GM18499 (cell line): ENCODE data around the gene NME8.
"Not testable (repeated sequence)": the region's sequence is repeated elsewhere in the genome, so short reads cannot be mapped to it uniquely, and the experiment has no call there.

Experiments used
- ATAC-seq: cut with Tn5 transposase; IDR thresholded peaks from one replicate; pipeline ENCODE4 v1.9.1; 2021; ENCODE audit warnings: moderate number of reproducible peaks; ENCODE audit not compliant: insufficient read depth, unreplicated experiment

Gene NME8

GRCh38 chr7:37848297-37848696 is at the start of gene NME8:
Gene NME8 (plus strand): TSS chr7:37848597. CDS start chr7:37850267, 1,670 bp downstream.
- no peak for ATAC-seq

GRCh38 chr7:37806152-37806551 is 42.2 kb upstream of the NME8 start:
- no peak for ATAC-seq

GRCh38 chr7:37812161-37812580 is 36.2 kb upstream of the NME8 start:
- not testable (repeated sequence) for ATAC-seq

- peak; percentile 80 for ATAC-seq
These were observed 32.6 kb upstream of the NME8 start for GRCh38 chr7:37815671-37816371.

GRCh38 chr7:37816922-37817590 is 31.3 kb upstream of the NME8 start:
- no peak for ATAC-seq

- no peak for ATAC-seq
These were observed 30.8 kb upstream of the NME8 start for GRCh38 chr7:37817591-37817960.

GRCh38 chr7:37817996-37818720 is 30.2 kb upstream of the NME8 start:
- no peak for ATAC-seq

GRCh38 chr7:37820708-37821468 is 27.5 kb upstream of the NME8 start:
- ATAC-seq, result peak; percentile 48

- no peak for ATAC-seq
These were observed 25.5 kb upstream of the NME8 start for GRCh38 chr7:37822946-37823345.

- ATAC-seq, result no peak
These were observed 24.8 kb upstream of the NME8 start for GRCh38 chr7:37823557-37823956.

GRCh38 chr7:37825038-37825437 is 23.4 kb upstream of the NME8 start:
- no peak for ATAC-seq

GRCh38 chr7:37826825-37827224 is 21.6 kb upstream of the NME8 start:
- ATAC-seq, result no peak

GRCh38 chr7:37831244-37831643 is 17.2 kb upstream of the NME8 start:
- ATAC-seq, result no peak

GRCh38 chr7:37832194-37832593 is 16.2 kb upstream of the NME8 start:
- no peak for ATAC-seq

GRCh38 chr7:37833107-37833817 is 15.1 kb upstream of the NME8 start:
- no peak for ATAC-seq

GRCh38 chr7:37833818-37834146 is 14.6 kb upstream of the NME8 start:
- ATAC-seq, result no peak

- ATAC-seq, result no peak
These were observed 5.1 kb downstream of the NME8 start for GRCh38 chr7:37853468-37853867.

GRCh38 chr7:37882086-37882485 is 33.7 kb downstream of the NME8 start:
- no peak for ATAC-seq

- no peak for ATAC-seq
These were observed 45.0 kb downstream of the NME8 start for GRCh38 chr7:37893359-37893758.

GRCh38 chr7:37894671-37895070 is 46.3 kb downstream of the NME8 start:
- no peak for ATAC-seq
